H9 (cell line): Measurements from ENCODE around the gene BHLHE41. TPM values are rescaled to one million over a fixed set of nuclear protein-coding genes. Genes with fewer than 3 reads are reported as not detected.

ENCODE experiments used
- DNase-seq: peaks from one replicate; pipeline ENCODE4 v3.0.0-alpha.2; 2017
- H2AFZ ChIP-seq: one replicate; pipeline ENCODE4 v1.6.1; 2013; ENCODE audit warnings: mild to moderate bottlenecking, low read length, control low read depth, moderate library complexity
- H2AK5ac ChIP-seq: 2 replicates; pipeline ENCODE4 v1.6.1; 2013; ENCODE audit warnings: low read length, control low read depth, mixed read lengths; ENCODE audit not compliant: insufficient read length
- H2BK120ac ChIP-seq: one replicate; pipeline ENCODE4 v1.6.1; 2013; ENCODE audit warnings: low read depth, mild to moderate bottlenecking, low read length, control low read depth, inconsistent platforms; ENCODE audit not compliant: poor library complexity, severe bottlenecking
- H2BK12ac ChIP-seq: 2 replicates; pipeline ENCODE4 v1.6.1; 2013; ENCODE audit warnings: low read length, control low read depth, mixed read lengths, low read depth; ENCODE audit not compliant: insufficient read length
- H2BK15ac ChIP-seq: 2 replicates; pipeline ENCODE4 v1.6.1; 2013; ENCODE audit warnings: low read depth, low read length, control low read depth
- H2BK20ac ChIP-seq: one replicate; pipeline ENCODE4 v1.6.1; 2013; ENCODE audit warnings: low read depth, mild to moderate bottlenecking, low read length, control low read depth, inconsistent platforms; ENCODE audit not compliant: poor library complexity, severe bottlenecking
- H2BK5ac ChIP-seq: 2 replicates; pipeline ENCODE4 v1.6.1; 2013; ENCODE audit warnings: low read length, control low read depth, mixed read lengths; ENCODE audit not compliant: insufficient read length
- H3K14ac ChIP-seq: 2 replicates; pipeline ENCODE4 v1.6.1; 2013; ENCODE audit warnings: low read length, control low read depth; ENCODE audit not compliant: insufficient read depth
- H3K18ac ChIP-seq: 2 replicates; pipeline ENCODE4 v1.6.1; 2013; ENCODE audit warnings: low read depth, mild to moderate bottlenecking, mixed read lengths, low read length, control low read depth; ENCODE audit not compliant: insufficient read length
- H3K23ac ChIP-seq: 2 replicates; pipeline ENCODE4 v1.6.1; 2013; ENCODE audit warnings: low read length, control low read depth, mixed read lengths, low read depth; ENCODE audit not compliant: insufficient read length
- H3K23me2 ChIP-seq: 2 replicates; pipeline ENCODE4 v1.6.1; 2013; ENCODE audit warnings: low read depth, mild to moderate bottlenecking, mixed read lengths, low read length, control low read depth; ENCODE audit not compliant: insufficient read length, poor library complexity, severe bottlenecking
- H3K27ac ChIP-seq: 2 replicates; pipeline ENCODE4 v1.5.1; 2013; ENCODE audit warnings: low read length, control low read depth, mixed read lengths, low read depth; ENCODE audit not compliant: insufficient read length
- H3K27me3 ChIP-seq: 2 replicates; pipeline ENCODE4 v1.6.1; 2013; ENCODE audit warnings: low read length, control low read depth, inconsistent platforms; ENCODE audit not compliant: insufficient read depth
- H3K4ac ChIP-seq: 2 replicates; pipeline ENCODE4 v1.6.1; 2013; ENCODE audit warnings: low read depth, mild to moderate bottlenecking, control low read depth, inconsistent platforms, low read length, moderate library complexity
- H3K4me1 ChIP-seq: 2 replicates; pipeline ENCODE4 v1.6.1; 2013; ENCODE audit warnings: low read length, control low read depth, inconsistent platforms; ENCODE audit not compliant: insufficient read depth
- H3K4me2 ChIP-seq: 2 replicates; pipeline ENCODE4 v1.6.1; 2013; ENCODE audit warnings: low read length, control low read depth, mixed read lengths; ENCODE audit not compliant: insufficient read length, insufficient read depth
- H3K56ac ChIP-seq: 2 replicates; pipeline ENCODE4 v1.6.1; 2013; ENCODE audit warnings: low read depth, mild to moderate bottlenecking, mixed read lengths, low read length, control low read depth; ENCODE audit not compliant: insufficient read length
- H3K79me1 ChIP-seq: 2 replicates; pipeline ENCODE4 v1.6.1; 2013; ENCODE audit warnings: low read depth, mild to moderate bottlenecking, moderate library complexity, low read length, control low read depth, inconsistent platforms; ENCODE audit not compliant: insufficient read depth, poor library complexity, severe bottlenecking
- H3K79me2 ChIP-seq: 2 replicates; pipeline ENCODE4 v1.6.1; 2013; ENCODE audit warnings: low read length, control low read depth, inconsistent platforms; ENCODE audit not compliant: insufficient read depth
- H3K9ac ChIP-seq: 2 replicates; pipeline ENCODE4 v1.6.1; 2013; ENCODE audit warnings: low read length, control low read depth, mixed read lengths; ENCODE audit not compliant: insufficient read length; ENCODE audit errors: extremely low read depth
- H3K9me3 ChIP-seq: one replicate; pipeline ENCODE4 v1.6.1; 2013; ENCODE audit warnings: low read depth, low read length, inconsistent platforms; ENCODE audit not compliant: control insufficient read depth
- H3T11ph ChIP-seq: one replicate; pipeline ENCODE4 v1.6.1; 2013; ENCODE audit warnings: mild to moderate bottlenecking, low read length, control low read depth, inconsistent platforms
- H4K20me1 ChIP-seq: one replicate; pipeline ENCODE4 v1.6.1; 2013; ENCODE audit not compliant: control insufficient read depth, insufficient read length, insufficient read depth
- H4K5ac ChIP-seq: 2 replicates; pipeline ENCODE4 v1.6.1; 2013; ENCODE audit warnings: low read depth, mild to moderate bottlenecking, mixed read lengths, low read length, control low read depth; ENCODE audit not compliant: insufficient read length
- H4K8ac ChIP-seq: replicated peaks from 2 replicates; pipeline ENCODE4 v1.6.1; 2013; ENCODE audit warnings: low read length, control low read depth, mixed read lengths, low read depth; ENCODE audit not compliant: insufficient read length
- H4K91ac ChIP-seq: 2 replicates; pipeline ENCODE4 v1.6.1; 2013; ENCODE audit warnings: low read depth, mild to moderate bottlenecking, moderate library complexity, mixed read lengths, low read length, control low read depth; ENCODE audit not compliant: insufficient read length
- H3K27ac Mint-ChIP-seq, 3 experiments: 2 replicates in 2 of 3; 3 replicates in 1 of 3; pipeline ENCODE4 v1.8.0; 2020 to 2021; ENCODE audit warnings: mixed read lengths in 3 of 3, mild to moderate bottlenecking in 1 of 3, moderate library complexity in 1 of 3
- H3K27me3 Mint-ChIP-seq: 2 replicates; pipeline ENCODE4 v1.8.0; 2021; ENCODE audit warnings: low read depth, mild to moderate bottlenecking, moderate library complexity, mixed read lengths
- H3K36me3 Mint-ChIP-seq, 3 experiments: 2 replicates in 2 of 3; 3 replicates in 1 of 3; pipeline ENCODE4 v1.8.0; 2020 to 2021; ENCODE audit warnings: low read depth in 3 of 3, mixed read lengths in 3 of 3; ENCODE audit not compliant: insufficient read depth in 1 of 3
- H3K4me1 Mint-ChIP-seq, 2 experiments: 2 replicates each; pipeline ENCODE4 v1.8.0; 2020; ENCODE audit warnings: mixed read lengths in 2 of 2
- H3K4me3 Mint-ChIP-seq, 2 experiments: 2 replicates in 1 of 2; 3 replicates in 1 of 2; pipeline ENCODE4 v1.8.0; 2020 to 2021; ENCODE audit warnings: mild to moderate bottlenecking in 2 of 2, mixed read lengths in 2 of 2, moderate library complexity in 1 of 2
- H3K9me3 Mint-ChIP-seq, 2 experiments: 2 replicates in 1 of 2; 3 replicates in 1 of 2; pipeline ENCODE4 v1.8.0; 2020; ENCODE audit warnings: mild to moderate bottlenecking in 2 of 2, mixed read lengths in 2 of 2, moderate library complexity in 1 of 2
- CTCF ChIP-seq: fragments of 200-600 bp; sonication (generic); conservative IDR thresholded peaks from 3 replicates; pipeline ENCODE4 v1.8.0; 2021; ENCODE audit warnings: antibody characterized with exemption, mild to moderate bottlenecking
- WGBS: extraction: QIAGEN DNeasy Blood & Tissue Kit; methylation state at CpG from one replicate; pipeline ENCODE4 v1.1.7; 2013; ENCODE audit warnings: missing lambda C conversion rate, low lambda C conversion rate, mixed read lengths; ENCODE audit not compliant: insufficient read length; ENCODE audit errors: extremely low coverage; 5-methylcytosine and 5-hydroxymethylcytosine counted together
- total RNA-seq: library from RNA; stranded (reverse); gene quantifications from 2 replicates; pipeline ENCODE4 v1.2.1, GENCODE V29; 2021

BHLHE41 gene
- total RNA-seq, 1 experiment from 2014 or later = 0.33 TPM

DNA sequence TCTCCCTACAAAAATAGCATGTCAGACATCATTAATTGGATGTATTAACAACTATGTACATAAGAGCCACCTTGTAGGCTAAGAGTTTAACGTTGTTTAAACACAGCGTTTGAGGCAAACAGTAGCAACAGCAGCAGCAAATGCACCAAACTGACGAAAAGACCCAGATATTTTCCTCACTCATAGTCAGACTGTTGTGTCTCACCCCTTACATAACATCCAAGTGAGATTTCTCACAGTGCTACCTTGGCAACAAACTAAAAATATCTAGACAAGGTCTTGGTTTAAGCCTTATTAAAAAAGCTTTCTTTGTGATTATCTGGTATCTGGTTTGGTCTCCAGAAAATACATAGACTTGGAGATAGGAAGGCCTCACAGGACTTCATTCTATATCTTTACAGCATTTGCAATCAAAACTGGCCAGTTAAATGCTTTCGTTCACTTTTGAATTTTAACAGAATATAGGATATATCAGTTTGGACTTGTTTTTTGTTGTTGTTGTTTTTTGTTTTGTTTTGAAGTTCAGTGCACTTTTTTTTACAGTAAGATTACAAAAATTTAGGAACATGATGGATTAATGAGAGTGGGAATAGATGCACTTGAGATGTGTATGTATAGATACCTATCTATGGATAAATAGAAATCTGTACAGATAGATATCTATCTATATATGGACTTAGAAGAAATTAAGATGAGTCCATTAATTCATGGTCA is 4.1 kb downstream of the BHLHE41 start:
- Histone ChIP-seq H2BK12ac (no peak overlapping the region), H2AFZ (no peak overlapping the region), H3K27ac (no peak overlapping the region), H2AK5ac (no peak overlapping the region), H2BK15ac (no peak overlapping the region), H3K4me2 (no peak overlapping the region), H3K79me1 (no peaks in the 10 kb centered on the region), H4K91ac (no peak overlapping the region), H3K23me2 (peaks cover 23% of the 10 kb centered on the region), H4K20me1 (no peaks in the 10 kb centered on the region), H3T11ph (no peak overlapping the region), H3K27me3 (peaks cover 38% of the 10 kb centered on the region), H2BK120ac (no peak overlapping the region), H4K8ac (no peak overlapping the region), H3K14ac (no peak overlapping the region), H2BK5ac (no peak overlapping the region), H2BK20ac (no peak overlapping the region), H3K4me1 (peaks cover 3% of the 10 kb centered on the region; the same call in 1 of the 2 replicates), H3K79me2 (no peaks in the 10 kb centered on the region), H3K56ac (no peak overlapping the region), H3K9ac (no peak overlapping the region), H3K18ac (no peak overlapping the region), H4K5ac (no peak overlapping the region), H3K23ac (no peak overlapping the region), H3K9me3 (no peaks in the 10 kb centered on the region), H3K4ac (no peak overlapping the region)
- no CpG with 5 or more reads among the region's 4 CpGs for WGBS
- no peak overlapping the region for H3K27ac Mint-ChIP-seq
- peaks cover 93% of the 10 kb centered on the region for H3K27me3 Mint-ChIP-seq
- TF ChIP-seq CTCF = no peak
- H3K36me3 Mint-ChIP-seq = peaks cover 0 to 4% (median 0%) of the 10 kb centered on the region in 3 experiments; a peak in 1 of 7 replicates
- H3K4me3 Mint-ChIP-seq = no peak overlapping the region; a peak in 1 of 5 replicates
- peaks cover 0 to 4% of the 10 kb centered on the region in 2 experiments; a peak in 1 of 5 replicates for H3K9me3 Mint-ChIP-seq
- no peak for DNase-seq
- peaks cover 36 to 48% of the 10 kb centered on the region in 2 experiments for H3K4me1 Mint-ChIP-seq
